Activated naive CD4-positive, alpha-beta T cell (primary cell): Measurements from ENCODE around the gene UMAD1.

ENCODE experiments used
- DNase-seq, 4 experiments: peaks; one replicate each; lab custom pipeline; 2025; lab: John Stamatoyannopoulos, UW

Gene UMAD1

GRCh38 chr7:7720750-7721621, 80.4 kb downstream of the UMAD1 start:
- DNase-seq = no peak

DNA sequence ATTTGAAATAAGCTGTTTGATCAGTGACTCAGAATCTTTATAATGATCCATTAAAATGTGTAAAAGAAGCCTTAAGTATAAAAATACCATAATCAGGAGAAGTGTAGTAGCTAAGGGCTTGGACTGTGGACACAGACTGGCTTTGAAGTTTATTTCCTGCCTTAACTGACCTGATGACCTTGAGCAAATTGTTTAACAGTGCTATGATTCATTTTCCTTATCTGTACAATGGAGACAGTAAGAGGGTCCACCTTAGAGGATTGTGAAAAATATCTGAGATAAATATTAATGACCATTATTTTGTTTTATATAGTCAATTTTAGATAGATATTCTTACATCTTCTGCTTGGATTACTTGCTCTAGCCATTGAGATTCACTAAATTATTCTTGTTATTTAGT, 91.2 kb downstream of the UMAD1 start:
- no peak for DNase-seq

GRCh38 chr7:7732621-7733281, 92.2 kb downstream of the UMAD1 start:
- no peak for DNase-seq

GRCh38 chr7:7736671-7737070, 96.1 kb downstream of the UMAD1 start:
- DNase-seq = no peak

GRCh38 chr7:7737674-7738073, 97.1 kb downstream of the UMAD1 start:
- no peak for DNase-seq

DNA sequence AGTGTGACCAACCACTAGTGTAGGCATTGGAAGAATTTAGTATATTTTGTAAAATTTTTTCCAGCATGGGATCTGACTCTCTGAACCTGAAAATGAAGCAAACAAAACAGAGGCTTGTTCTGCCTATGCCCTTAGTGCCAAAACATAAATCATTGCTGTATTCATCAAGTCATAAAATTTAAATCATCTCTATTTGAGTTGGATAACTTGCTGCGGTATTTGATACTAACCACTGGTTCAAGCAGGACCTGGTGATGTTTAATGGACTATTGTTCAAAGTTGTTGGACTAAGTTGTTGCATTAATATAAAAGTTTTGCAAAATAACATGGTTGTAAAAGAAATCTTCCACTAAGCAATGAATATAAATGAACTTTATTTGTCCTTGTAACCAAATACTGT, 97.6 kb downstream of the UMAD1 start:
- no peak for DNase-seq

- no peak for DNase-seq
These were observed 98.1 kb downstream of the UMAD1 start for GRCh38 chr7:7738622-7739021.

- DNase-seq = no peak
These were observed 98.9 kb downstream of the UMAD1 start for GRCh38 chr7:7739204-7740036.

- DNase-seq = no peak
These were observed 99.4 kb downstream of the UMAD1 start for GRCh38 chr7:7740037-7740355.

GRCh38 chr7:7742223-7742622, 101.7 kb downstream of the UMAD1 start:
- DNase-seq = no peak

GRCh38 chr7:7745258-7745657, 104.7 kb downstream of the UMAD1 start:
- no peak for DNase-seq

GRCh38 chr7:7745966-7746365, 105.4 kb downstream of the UMAD1 start:
- DNase-seq = no peak

DNA sequence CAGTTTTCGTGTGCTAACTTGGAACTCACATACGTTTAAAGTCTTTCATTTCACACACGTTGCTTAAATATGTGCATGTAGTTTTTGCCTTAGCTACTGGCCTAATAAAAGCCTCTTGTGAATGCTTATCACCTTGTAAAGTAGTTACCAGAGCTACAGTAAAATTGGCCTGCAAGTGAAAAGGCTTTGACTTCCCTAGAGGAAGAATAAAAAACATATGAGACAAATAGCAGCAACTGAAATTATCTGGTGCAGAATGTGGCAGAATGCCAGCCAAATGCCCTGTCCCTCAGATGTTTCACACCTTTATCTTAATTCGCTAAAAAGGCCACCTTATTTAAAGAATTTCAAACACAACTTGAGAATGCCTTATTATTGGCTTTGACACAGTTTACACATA, 105.9 kb downstream of the UMAD1 start:
- DNase-seq = no peak

GRCh38 chr7:7750571-7751242, 110.2 kb downstream of the UMAD1 start:
- no peak for DNase-seq

DNA sequence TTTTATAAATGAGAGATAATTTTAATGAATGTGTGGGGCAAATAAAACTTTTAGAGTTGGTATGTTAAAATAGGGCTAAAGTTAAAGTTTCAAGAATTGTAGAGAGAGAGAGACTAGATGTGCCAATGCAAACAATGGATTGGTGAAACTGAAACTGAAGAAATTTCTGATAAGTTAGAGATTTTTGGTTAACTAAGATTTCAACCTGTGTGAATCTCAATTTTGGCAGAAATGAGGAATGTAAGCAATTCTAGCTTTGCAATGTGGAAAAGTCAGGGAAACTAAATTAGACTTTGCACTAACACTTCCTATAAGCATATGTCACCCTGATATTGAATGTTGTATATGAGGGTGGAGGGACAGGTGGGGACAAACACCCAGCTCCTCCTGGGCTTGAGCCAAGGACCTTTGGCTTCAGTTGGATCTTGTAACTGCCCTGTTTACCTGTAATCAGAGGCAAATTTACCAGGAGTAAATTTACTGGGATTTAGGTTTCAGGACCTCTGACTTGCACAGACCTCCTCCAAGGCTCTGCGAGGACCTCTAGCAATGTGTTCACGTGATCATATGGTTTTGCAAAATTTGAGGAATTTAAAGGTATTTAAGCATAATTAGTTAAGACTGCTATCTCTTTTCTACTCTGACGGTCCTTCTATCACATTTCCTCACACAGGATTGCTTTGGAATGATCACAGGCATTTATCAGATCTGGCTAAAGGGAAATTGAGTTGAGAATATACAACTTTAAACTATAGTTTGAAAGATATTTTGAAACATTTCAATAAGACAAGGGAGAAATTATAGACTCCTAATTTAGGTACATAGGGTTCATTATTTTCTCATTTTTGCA, 110.9 kb downstream of the UMAD1 start:
- DNase-seq = no peak

DNA sequence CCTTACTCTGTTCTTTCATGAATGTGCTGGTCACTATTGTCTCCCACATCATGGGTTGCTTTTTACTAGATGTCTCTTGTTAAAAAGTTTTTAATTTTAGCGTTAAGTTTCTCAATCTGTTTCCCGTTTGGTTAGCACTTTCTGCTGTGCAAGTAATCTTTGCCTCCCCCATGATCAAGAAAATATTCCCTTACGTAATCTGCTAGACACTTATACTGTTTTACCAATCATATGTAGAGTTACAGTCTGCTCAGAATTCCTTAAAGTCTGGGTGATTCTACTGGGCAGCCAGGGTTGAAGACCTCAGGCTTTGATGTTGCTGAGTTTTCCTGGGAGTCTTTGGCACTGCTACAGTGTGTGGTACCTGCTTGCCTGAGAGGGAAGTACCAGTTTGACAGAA, 116.0 kb downstream of the UMAD1 start:
- DNase-seq = no peak

- no peak for DNase-seq
These were observed 117.0 kb downstream of the UMAD1 start for GRCh38 chr7:7757576-7757975.

GRCh38 chr7:7761340-7761973, 120.9 kb downstream of the UMAD1 start:
- DNase-seq = no peak

- DNase-seq = no peak
These were observed 121.6 kb downstream of the UMAD1 start for GRCh38 chr7:7761974-7762779.
